Loucy (cell line): ENCODE data around the gene MCM9.

ENCODE experiments used
- H2AFZ ChIP-seq: fragments of 200-600 bp; sonication (generic); 2 replicates; pipeline ENCODE4 v1.6.0; 2016; ENCODE audit warnings: antibody characterized with exemption, mild to moderate bottlenecking, low read length, moderate library complexity
- H3F3A ChIP-seq: fragments of 200-600 bp; 2 replicates; pipeline ENCODE4 v1.6.0; 2016; ENCODE audit warnings: antibody characterized with exemption, low read depth, mild to moderate bottlenecking
- H3K27me3 ChIP-seq: fragments of 200-600 bp; sonication (generic); 2 replicates; pipeline ENCODE4 v1.6.1; 2014; ENCODE audit warnings: low read length, mild to moderate bottlenecking; ENCODE audit not compliant: insufficient read depth, poor library complexity, severe bottlenecking
- H3K36me3 ChIP-seq: fragments of 200-600 bp; sonication (generic); 2 replicates; pipeline ENCODE4 v1.6.1; 2016; ENCODE audit warnings: low read length; ENCODE audit not compliant: insufficient read depth
- H3K4me1 ChIP-seq: fragments of 200-600 bp; sonication (generic); 2 replicates; pipeline ENCODE4 v1.5.1; 2014; ENCODE audit warnings: low read length, mild to moderate bottlenecking; ENCODE audit not compliant: insufficient read depth, poor library complexity, severe bottlenecking
- H3K4me2 ChIP-seq: fragments of 200-600 bp; sonication (generic); 2 replicates; pipeline ENCODE4 v1.6.0; 2014; ENCODE audit warnings: antibody characterized with exemption, low read length, low read depth, mild to moderate bottlenecking; ENCODE audit not compliant: poor library complexity, severe bottlenecking
- H3K4me3 ChIP-seq: fragments of 200-600 bp; sonication (generic); 2 replicates; pipeline ENCODE4 v1.5.1; 2014; ENCODE audit warnings: low read length, mild to moderate bottlenecking, mixed read lengths; ENCODE audit not compliant: poor library complexity, severe bottlenecking
- H3K79me2 ChIP-seq: fragments of 200-600 bp; sonication (generic); 2 replicates; pipeline ENCODE4 v1.6.1; 2014; ENCODE audit warnings: low read length; ENCODE audit not compliant: insufficient read depth
- H3K9ac ChIP-seq: fragments of 200-600 bp; sonication (generic); 2 replicates; pipeline ENCODE4 v1.6.0; 2014; ENCODE audit warnings: mild to moderate bottlenecking, low read depth, low read length, moderate library complexity; ENCODE audit not compliant: poor library complexity, severe bottlenecking
- H3K9me2 ChIP-seq: fragments of 200-600 bp; sonication (generic); replicated peaks from 2 replicates; pipeline ENCODE4 v1.6.1; 2016; ENCODE audit warnings: low read depth, low read length, mixed read lengths
- H3K9me3 ChIP-seq: fragments of 200-600 bp; sonication (generic); 2 replicates; pipeline ENCODE4 v1.6.1; 2014; ENCODE audit warnings: mild to moderate bottlenecking, antibody characterized with exemption, low read length, low read depth; ENCODE audit not compliant: insufficient read depth
- H4K20me1 ChIP-seq: fragments of 200-600 bp; sonication (generic); 2 replicates; pipeline ENCODE4 v1.6.0; 2014; ENCODE audit warnings: antibody characterized with exemption, low read length, mild to moderate bottlenecking; ENCODE audit not compliant: insufficient read depth, poor library complexity, severe bottlenecking
- CTCF ChIP-seq: fragments of 200-600 bp; sonication (generic); conservative IDR thresholded peaks from 2 replicates; pipeline ENCODE4 v1.5.1; 2014; ENCODE audit warnings: mild to moderate bottlenecking, antibody characterized with exemption, low read length
- EZH2phosphoT487 ChIP-seq: fragments of 200-600 bp; IDR thresholded peaks from 2 replicates; pipeline ENCODE4 v1.6.1; 2018; ENCODE audit warnings: antibody characterized with exemption, mild to moderate bottlenecking, moderate library complexity, borderline replicate concordance

Gene MCM9

GRCh38 chr6:118930680-118931079 lies 4.3 kb downstream of the MCM9 start:
- Histone ChIP-seq H3K79me2 (peaks cover 56% of the 10 kb centered on the region), H3F3A (no peaks in the 10 kb centered on the region), H3K9me3 (no peaks in the 10 kb centered on the region), H3K4me1 (peaks cover 55% of the 10 kb centered on the region), H3K4me3 (peak overlapping the region; percentile 34), H3K9ac (no peak overlapping the region), H2AFZ (no peak overlapping the region), H3K4me2 (peak overlapping the region; percentile 79), H3K27me3 (no peaks in the 10 kb centered on the region), H4K20me1 (peaks cover 28% of the 10 kb centered on the region), H3K36me3 (peaks cover 18% of the 10 kb centered on the region; the same call in 1 of the 2 replicates), H3K9me2 (no peaks in the 10 kb centered on the region)
- no peak for TF ChIP-seq CTCF
- TF ChIP-seq EZH2phosphoT487: no peak

- H3K36me3 ChIP-seq: peaks cover 70% of the 10 kb centered on the region; the same call in 1 of the 2 replicates
- H3K9ac ChIP-seq: no peak overlapping the region
These were observed 11.9 kb downstream of the MCM9 start for GRCh38 chr6:118923035-118923434.

GRCh38 chr6:118921084-118921483 lies 13.9 kb downstream of the MCM9 start:
- TF ChIP-seq EZH2phosphoT487 (no peak), CTCF (no peak)
- H3K9me2 ChIP-seq: no peaks in the 10 kb centered on the region
- no peaks in the 10 kb centered on the region for H3K27me3 ChIP-seq
- no peak overlapping the region for H3K9ac ChIP-seq
- H3F3A ChIP-seq: no peaks in the 10 kb centered on the region
- H3K4me1 ChIP-seq: peaks cover 4% of the 10 kb centered on the region
- H3K79me2 ChIP-seq: no peaks in the 10 kb centered on the region; the same call in 1 of the 2 replicates
- H3K4me2 ChIP-seq: no peak overlapping the region
- H3K9me3 ChIP-seq: no peaks in the 10 kb centered on the region
- no peak overlapping the region for H3K4me3 ChIP-seq
- H3K36me3 ChIP-seq: peaks cover 72% of the 10 kb centered on the region
- H4K20me1 ChIP-seq: peaks cover 3% of the 10 kb centered on the region
- H2AFZ ChIP-seq: no peak overlapping the region

More at GRCh38 chr6:118923035-118923434, 11.9 kb downstream of the MCM9 start:
- H3K27me3 ChIP-seq: no peaks in the 10 kb centered on the region
- H3K4me1 ChIP-seq: peaks cover 15% of the 10 kb centered on the region
- no peak overlapping the region for H3K4me3 ChIP-seq
- H3K9me3 ChIP-seq: no peaks in the 10 kb centered on the region
- H2AFZ ChIP-seq: no peak overlapping the region
- H3K79me2 ChIP-seq: peaks cover 2% of the 10 kb centered on the region; the same call in 1 of the 2 replicates
- H3F3A ChIP-seq: no peaks in the 10 kb centered on the region
- H3K9me2 ChIP-seq: no peaks in the 10 kb centered on the region
- peaks cover 3% of the 10 kb centered on the region for H4K20me1 ChIP-seq
- TF ChIP-seq EZH2phosphoT487 (no peak), CTCF (no peak)
- H3K4me2 ChIP-seq: no peak overlapping the region
